IMR-90 (cell line): Measurements from ENCODE around the gene APOA4. TPM values are rescaled to one million over a fixed set of nuclear protein-coding genes. Genes with fewer than 3 reads are reported as not detected.
"Not testable (repeated sequence)": the region's sequence is repeated elsewhere in the genome, so short reads cannot be mapped to it uniquely, and the experiment has no call there.

Experiments
- ATAC-seq: fragments of 200-7000 bp; cut with Tn5 transposase; 2 replicates; pipeline ENCODE4 v1.9.1; 2020; ENCODE audit warnings: low read depth, mild to moderate bottlenecking, moderate library complexity
- BruUV-seq: library from RNA; stranded (reverse); fragments of 400-500 nt; replicated peaks from 2 replicates; lab custom pipeline; 2021; lab: Mats Ljungman, UMichigan
- CTCF ChIA-PET: fragments of 300-600 bp; formaldehyde crosslinking; extraction: SDS; loops from one replicate; lab custom pipeline; 2021; ENCODE audit warnings: antibody characterized with exemption; lab: Yijun Ruan, JAX
- POLR2A ChIA-PET: fragments of 300-600 bp; sonication (Branson Sonifier 250); formaldehyde crosslinking; loops from one replicate; lab custom pipeline; 2022; ENCODE audit warnings: antibody characterized with exemption; ENCODE audit not compliant: unreplicated experiment; lab: Charles Lee
- DNase-seq: peaks from one replicate; pipeline ENCODE4 v3.0.0; 2013
- H2AFZ ChIP-seq: replicated peaks from 2 replicates; pipeline ENCODE3; 2013; ENCODE audit warnings: low read length, mild to moderate bottlenecking; ENCODE audit not compliant: poor library complexity
- H2AK5ac ChIP-seq: 2 replicates; pipeline ENCODE4 v1.6.1; 2013; ENCODE audit warnings: low read depth, low read length, inconsistent platforms
- H2AK9ac ChIP-seq: replicated peaks from 2 replicates; pipeline ENCODE3; 2013; ENCODE audit warnings: mild to moderate bottlenecking, low read depth, low read length, moderate library complexity; ENCODE audit not compliant: poor library complexity
- H2BK120ac ChIP-seq: 2 replicates; pipeline ENCODE4 v1.6.1; 2013; ENCODE audit warnings: low read depth, low read length, inconsistent platforms
- H2BK15ac ChIP-seq: 3 replicates; pipeline ENCODE4 v1.6.1; 2013; ENCODE audit warnings: low read depth, low read length, inconsistent platforms
- H2BK20ac ChIP-seq: 2 replicates; pipeline ENCODE4 v1.6.1; 2013; ENCODE audit warnings: low read depth, mild to moderate bottlenecking, inconsistent platforms, low read length, moderate library complexity
- H2BK5ac ChIP-seq: 2 replicates; pipeline ENCODE4 v1.6.1; 2013; ENCODE audit warnings: mild to moderate bottlenecking, low read depth, low read length, inconsistent platforms; ENCODE audit not compliant: poor library complexity, severe bottlenecking
- H3K14ac ChIP-seq: replicated peaks from 2 replicates; pipeline ENCODE4 v1.6.1; 2013; ENCODE audit warnings: low read depth, low read length, inconsistent platforms
- H3K18ac ChIP-seq: 2 replicates; pipeline ENCODE4 v1.6.1; 2013; ENCODE audit warnings: low read depth, low read length, control low read depth
- H3K23ac ChIP-seq: 2 replicates; pipeline ENCODE4 v1.6.1; 2013; ENCODE audit warnings: low read depth, low read length, inconsistent platforms
- H3K27ac ChIP-seq: 2 replicates; pipeline ENCODE4 v1.5.1; 2013; ENCODE audit warnings: mild to moderate bottlenecking, control low read depth, low read length; ENCODE audit not compliant: insufficient read depth
- H3K27me3 ChIP-seq: 2 replicates; pipeline ENCODE4 v1.6.1; 2013; ENCODE audit warnings: low read length; ENCODE audit not compliant: control insufficient read depth, insufficient read depth
- H3K36me3 ChIP-seq: 2 replicates; pipeline ENCODE4 v1.6.1; 2013; ENCODE audit warnings: low read length, mixed read lengths; ENCODE audit not compliant: control insufficient read depth, insufficient read depth
- H3K4ac ChIP-seq: 2 replicates; pipeline ENCODE4 v1.6.1; 2013; ENCODE audit warnings: low read depth, low read length, inconsistent platforms
- H3K4me1 ChIP-seq: 2 replicates; pipeline ENCODE4 v1.6.1; 2013; ENCODE audit warnings: low read length, mixed read lengths; ENCODE audit not compliant: control insufficient read depth, insufficient read depth
- H3K4me2 ChIP-seq: 2 replicates; pipeline ENCODE4 v1.6.1; 2013; ENCODE audit warnings: low read depth, mild to moderate bottlenecking, control low read depth, low read length, moderate library complexity
- H3K4me3 ChIP-seq: 2 replicates; pipeline ENCODE4 v1.5.1; 2013; ENCODE audit warnings: low read depth, mild to moderate bottlenecking, control low read depth, low read length, moderate library complexity; ENCODE audit not compliant: insufficient read depth
- H3K56ac ChIP-seq: 2 replicates; pipeline ENCODE4 v1.6.1; 2013; ENCODE audit warnings: low read length, inconsistent platforms; ENCODE audit not compliant: insufficient read depth; ENCODE audit errors: extremely low read depth
- H3K79me1 ChIP-seq, 2 experiments: 2 replicates each; pipeline ENCODE4 v1.6.1; 2013; ENCODE audit warnings: low read length in 2 of 2, inconsistent platforms in 1 of 2, low read depth in 1 of 2
- H3K9ac ChIP-seq: 2 replicates; pipeline ENCODE4 v1.6.1; 2013; ENCODE audit warnings: low read depth, low read length, control low read depth
- H3K9me1 ChIP-seq: 2 replicates; pipeline ENCODE4 v1.6.1; 2013; ENCODE audit warnings: low read length, inconsistent platforms; ENCODE audit not compliant: insufficient read depth
- H3K9me3 ChIP-seq: 2 replicates; pipeline ENCODE4 v1.6.1; 2013; ENCODE audit warnings: low read length; ENCODE audit not compliant: control insufficient read depth, insufficient read depth
- H4K20me1 ChIP-seq: 2 replicates; pipeline ENCODE4 v1.6.1; 2013; ENCODE audit warnings: low read length, inconsistent platforms; ENCODE audit not compliant: insufficient read depth
- H4K5ac ChIP-seq: 2 replicates; pipeline ENCODE4 v1.6.1; 2013; ENCODE audit warnings: mild to moderate bottlenecking, low read depth, low read length, control low read depth
- H4K8ac ChIP-seq, 2 experiments: 2 replicates each; pipeline ENCODE4 v1.6.1; 2013; ENCODE audit warnings: low read depth in 2 of 2, low read length in 2 of 2, control low read depth in 1 of 2, inconsistent platforms in 1 of 2
- H4K91ac ChIP-seq: 2 replicates; pipeline ENCODE4 v1.6.1; 2013; ENCODE audit warnings: low read depth, low read length, inconsistent platforms; ENCODE audit not compliant: insufficient read depth
- dilution Hi-C: fragments of 300-500 bp; cut with HindIII; formaldehyde crosslinking; loops from one replicate; pipeline ENCODE4 v1.14.3; 2018; ENCODE audit warnings: low sequenced_read_pairs; ENCODE audit not compliant: unreplicated experiment
- in situ Hi-C: fragments of 300-500 bp; cut with MboI; formaldehyde crosslinking; loops from 3 replicates; pipeline ENCODE4 v1.14.3; 2019; ENCODE audit warnings: low sequenced_read_pairs, inconsistent platforms, mixed read lengths
- intact Hi-C: fragments of 100-400 bp; cut with micrococcal nuclease; formaldehyde crosslinking; loops from 2 replicates; pipeline ENCODE4 v1.10.0; 2022
- polyA plus RNA-seq, 3 experiments: library from polyadenylated mRNA; depleted of rRNA; stranded (reverse); fragments of >200 nt; gene quantifications; 2 replicates each; pipeline ENCODE4 v1.2.3, GENCODE V29; 2012; ENCODE audit warnings: low replicate concordance in 1 of 3
- total RNA-seq: library from RNA; depleted of rRNA; stranded (reverse); fragments of >200 nt; gene quantifications from 2 replicates; pipeline ENCODE4 v1.2.3, GENCODE V29; 2012

The APOA4 gene
- total and polyA plus RNA-seq, 2 of the 4 experiments (the other 2 are of a cell fraction), result not detected

DNA sequence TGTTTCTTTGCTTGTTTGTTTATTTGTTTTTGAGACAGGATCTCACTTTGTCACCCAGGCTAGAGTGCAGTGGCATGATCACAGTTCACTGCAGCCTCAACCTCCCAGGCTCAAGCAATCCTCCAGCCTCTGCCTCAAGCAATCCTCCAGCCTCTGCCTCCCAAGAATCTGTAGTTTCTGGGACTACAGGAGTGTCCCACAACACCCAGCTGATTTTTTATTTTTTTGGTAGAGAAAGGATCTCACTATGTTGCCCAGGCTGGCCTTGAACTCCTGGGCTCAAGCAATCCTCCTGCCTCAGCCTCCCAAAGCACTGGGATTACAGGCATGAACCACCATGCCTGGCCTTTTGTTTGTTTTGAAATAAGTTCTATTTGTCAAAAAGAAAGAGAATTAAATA is 21.4 kb downstream of the APOA4 start:
- H2BK5ac ChIP-seq, H3K4me1 ChIP-seq, H3K27ac ChIP-seq, H3K9me1 ChIP-seq, H3K36me3 ChIP-seq, H2BK15ac ChIP-seq, BruUV-seq, H3K14ac ChIP-seq, H3K9ac ChIP-seq, H4K91ac ChIP-seq, H3K4ac ChIP-seq, H2BK20ac ChIP-seq, H3K79me1 ChIP-seq, H4K20me1 ChIP-seq, H4K5ac ChIP-seq, H3K4me2 ChIP-seq, intact Hi-C loops, H3K18ac ChIP-seq, in situ Hi-C loops, H3K4me3 ChIP-seq, POLR2A ChIA-PET, H3K23ac ChIP-seq, H4K8ac ChIP-seq, dilution Hi-C loops, CTCF ChIA-PET, ATAC-seq, H2AK9ac ChIP-seq, DNase-seq, H2BK120ac ChIP-seq, H3K9me3 ChIP-seq, H2AK5ac ChIP-seq, H2AFZ ChIP-seq, H3K56ac ChIP-seq: not testable (repeated sequence)
- H3K27me3 ChIP-seq, result peaks cover 13% of the 10 kb centered on the region
